Measurements from ENCODE around the gene SNX1.
"Not testable (repeated sequence)": the region's sequence is repeated elsewhere in the genome, so short reads cannot be mapped to it uniquely, and the experiment has no call there.

SNX1 gene

GRCh38 chr15:64095795-64096667, at the start of gene SNX1:
Gene SNX1, plus strand, starts transcription at chr15:64095982. Its CDS starts 32 bp downstream, at chr15:64096014.
- peak; percentile 66 for DNase-seq

- no peak for DNase-seq
Measured at GRCh38 chr15:64046421-64047153, 49.2 kb upstream of the SNX1 start, which contains the start of gene DAPK2. Gene DAPK2, minus strand, starts transcription at chr15:64046485. Its CDS starts 6,224 bp downstream, at chr15:64040261.

- DNase-seq: no peak
Measured at GRCh38 chr15:64048781-64049460, 46.9 kb upstream of the SNX1 start.

GRCh38 chr15:64050281-64051092, 45.3 kb upstream of the SNX1 start:
- no peak for DNase-seq

- DNase-seq: no peak
Measured at GRCh38 chr15:64051093-64051402, 44.7 kb upstream of the SNX1 start.

GRCh38 chr15:64051407-64052259, 44.1 kb upstream of the SNX1 start:
- no peak for DNase-seq

GRCh38 chr15:64052925-64053491, 42.8 kb upstream of the SNX1 start:
- DNase-seq: no peak

- DNase-seq: not testable (repeated sequence)
Measured at GRCh38 chr15:64053674-64054073, 42.1 kb upstream of the SNX1 start.

GRCh38 chr15:64058279-64058678, 37.5 kb upstream of the SNX1 start:
- no peak for DNase-seq

- not testable (repeated sequence) for DNase-seq
Measured at GRCh38 chr15:64059104-64059503, 36.7 kb upstream of the SNX1 start.

GRCh38 chr15:64060716-64061115, 35.1 kb upstream of the SNX1 start:
- DNase-seq: no peak

GRCh38 chr15:64066451-64066850, 29.3 kb upstream of the SNX1 start:
- no peak for DNase-seq

GRCh38 chr15:64067564-64068030, 28.2 kb upstream of the SNX1 start:
- no peak for DNase-seq

- DNase-seq: no peak
Measured at GRCh38 chr15:64068133-64068532, 27.6 kb upstream of the SNX1 start.

GRCh38 chr15:64070106-64070505, 25.7 kb upstream of the SNX1 start:
- DNase-seq: no peak

GRCh38 chr15:64070965-64071851, 24.6 kb upstream of the SNX1 start:
- no peak for DNase-seq

GRCh38 chr15:64071931-64072765, 23.6 kb upstream of the SNX1 start:
- no peak for DNase-seq

GRCh38 chr15:64072812-64073211, 23.0 kb upstream of the SNX1 start:
- DNase-seq: no peak

- not testable (repeated sequence) for DNase-seq
Measured at GRCh38 chr15:64073496-64073895, 22.3 kb upstream of the SNX1 start.

All from NCI-H2081 treated with DMSO at 0.1 percent for 48 hours (cell line).